Left renal cortex interstitium (tissue), 4 donors: ENCODE data around the gene DIP2C. TPM values are rescaled to one million over a fixed set of nuclear protein-coding genes. Genes with fewer than 3 reads are reported as not detected.
"Not testable (repeated sequence)": the region's sequence is repeated elsewhere in the genome, so short reads cannot be mapped to it uniquely, and the experiment has no call there.

Experiments
- DNase-seq, 4 donors: peaks; one replicate each; pipeline ENCODE4 v3.0.0-alpha.2; 2013; ENCODE audit warnings: low read depth in 4 of 4, low spot score in 2 of 4, missing footprints in 1 of 4
- polyA plus RNA-seq, 4 donors: library from polyadenylated mRNA; unstranded; fragments of 120-200 nt; gene quantifications; one replicate each; pipeline ENCODE4 v1.2.1, GENCODE V29; 2013; ENCODE audit not compliant: insufficient read length in 4 of 4

The DIP2C gene
- polyA plus RNA-seq, 4 donors, result 19.4 to 23.6 (median 20.2) TPM

DNA sequence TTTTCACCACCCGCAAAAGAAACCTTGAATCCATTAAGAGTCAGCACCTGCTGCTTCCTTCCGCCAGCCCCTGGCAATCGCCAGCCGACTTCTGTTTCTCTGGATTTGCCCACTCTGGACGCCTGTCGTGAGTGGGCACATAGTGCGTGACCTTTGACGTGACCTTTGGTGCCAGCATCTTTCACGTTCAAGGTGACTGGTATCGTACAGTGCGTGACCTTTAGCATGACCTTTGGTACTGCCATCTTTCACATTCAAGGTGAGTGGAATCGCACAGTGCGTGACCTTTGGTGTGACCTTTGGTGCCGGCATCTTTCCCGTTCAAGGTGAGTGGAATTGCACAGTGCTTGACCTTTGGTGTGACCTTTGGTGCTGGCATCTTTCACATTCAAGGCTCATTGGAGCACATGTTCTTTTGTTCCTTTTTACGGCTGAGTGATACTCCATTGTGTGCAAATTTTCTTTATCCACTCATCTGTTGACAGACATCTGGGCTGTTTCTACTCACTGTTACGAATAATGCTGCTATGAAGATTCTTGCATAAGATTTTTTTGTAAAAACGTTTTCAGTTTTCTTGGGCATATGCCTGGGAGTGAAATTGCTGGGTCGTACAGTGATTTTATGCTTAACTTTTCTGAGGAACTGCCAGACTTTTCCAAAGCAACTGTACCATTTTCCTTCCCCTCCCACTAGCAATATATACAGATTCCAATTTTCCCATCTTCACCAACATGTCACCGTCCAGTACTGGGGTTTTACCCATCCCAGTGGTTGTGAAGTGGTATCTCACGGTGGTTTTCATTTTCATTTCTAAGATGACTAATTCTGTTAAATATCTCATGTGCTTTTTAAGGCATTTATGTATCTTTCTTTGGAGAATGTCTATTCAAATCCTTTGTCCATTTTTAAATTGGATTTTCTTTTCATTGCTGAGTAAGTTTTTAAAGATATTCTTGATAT is 145.3 kb downstream of the DIP2C start:
- DNase-seq, result no peak

- no peak for DNase-seq
These were observed 146.3 kb downstream of the DIP2C start for GRCh38 chr10:543131-543530.

- no peak for DNase-seq
These were observed 147.6 kb downstream of the DIP2C start for GRCh38 chr10:541750-542371.

GRCh38 chr10:541041-541440 is 148.4 kb downstream of the DIP2C start:
- DNase-seq, result no peak

DNA sequence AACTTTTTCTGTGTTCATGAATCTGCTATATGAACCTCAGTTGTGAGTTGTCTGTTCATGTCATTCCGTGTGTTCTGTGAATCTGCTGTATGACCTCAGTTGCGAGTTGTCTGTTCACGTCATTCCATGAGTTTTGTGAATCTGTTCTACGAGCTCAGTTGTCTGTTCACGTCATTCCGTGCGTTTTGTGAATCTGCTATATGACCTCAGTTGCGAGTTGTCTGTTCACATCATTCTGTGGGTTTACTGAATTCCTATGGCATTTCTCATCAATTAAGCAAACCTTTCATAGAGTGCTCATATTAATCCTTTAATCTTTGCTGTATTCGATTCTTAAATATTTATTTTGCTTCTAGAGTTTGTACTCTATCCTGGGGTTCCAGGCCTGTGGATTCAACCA is 150.6 kb downstream of the DIP2C start:
- no peak for DNase-seq

- DNase-seq, result no peak
These were observed 152.5 kb downstream of the DIP2C start for GRCh38 chr10:536935-537334.

GRCh38 chr10:536371-536925 is 153.0 kb downstream of the DIP2C start:
- no peak for DNase-seq

DNA sequence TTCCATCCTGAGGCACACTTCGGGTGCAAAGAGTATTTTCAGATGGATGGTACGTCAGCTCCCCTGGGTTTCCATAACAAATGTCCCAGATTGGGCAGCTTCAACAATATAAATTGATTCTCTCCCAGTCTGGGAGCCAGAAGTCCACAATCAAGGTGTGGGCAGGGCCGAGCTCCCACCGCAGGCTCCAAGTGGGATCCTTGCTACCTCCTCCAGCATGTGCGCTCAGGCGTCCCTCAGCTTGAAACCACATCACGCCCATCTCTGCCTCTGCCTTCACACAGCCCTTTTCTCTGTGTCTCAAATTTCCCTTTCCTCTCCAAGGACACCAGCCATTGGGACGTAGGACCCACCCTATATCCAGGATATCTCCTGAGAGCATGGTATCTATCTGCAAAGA is 153.5 kb downstream of the DIP2C start:
- DNase-seq, result no peak

- DNase-seq, result no peak
These were observed 154.4 kb downstream of the DIP2C start for GRCh38 chr10:535051-535450.

DNA sequence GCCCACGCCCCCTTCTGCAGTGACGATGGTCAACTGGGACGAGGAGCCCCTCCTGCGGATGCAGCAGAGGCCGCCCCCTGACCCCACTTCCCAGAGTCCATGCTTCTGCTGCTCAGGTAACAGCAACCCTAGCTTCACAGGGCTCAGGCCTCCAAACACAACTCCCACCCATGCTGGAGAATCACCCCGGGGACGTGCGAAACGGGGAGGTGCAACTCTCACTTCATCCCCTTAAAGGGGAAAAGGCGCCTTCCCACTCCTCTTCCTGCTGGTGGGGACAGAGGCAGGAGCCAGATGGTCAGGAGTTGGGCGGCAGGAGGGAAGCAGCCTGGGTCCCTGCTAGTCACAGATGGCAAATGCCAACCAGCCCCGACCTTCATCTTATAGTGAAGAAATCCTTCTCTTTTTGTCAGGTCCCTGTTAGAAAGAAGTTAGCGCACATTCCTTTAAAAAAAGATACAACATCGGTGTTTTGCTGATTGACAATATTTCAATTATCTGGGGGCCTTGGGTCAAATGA is 155.4 kb downstream of the DIP2C start:
- no peak for DNase-seq

- DNase-seq, result no peak
These were observed 155.9 kb downstream of the DIP2C start for GRCh38 chr10:533611-534010.

- DNase-seq, result no peak
These were observed 156.3 kb downstream of the DIP2C start for GRCh38 chr10:533186-533585.

- not testable (repeated sequence) for DNase-seq
These were observed 157.1 kb downstream of the DIP2C start for GRCh38 chr10:532331-532730.

DNA sequence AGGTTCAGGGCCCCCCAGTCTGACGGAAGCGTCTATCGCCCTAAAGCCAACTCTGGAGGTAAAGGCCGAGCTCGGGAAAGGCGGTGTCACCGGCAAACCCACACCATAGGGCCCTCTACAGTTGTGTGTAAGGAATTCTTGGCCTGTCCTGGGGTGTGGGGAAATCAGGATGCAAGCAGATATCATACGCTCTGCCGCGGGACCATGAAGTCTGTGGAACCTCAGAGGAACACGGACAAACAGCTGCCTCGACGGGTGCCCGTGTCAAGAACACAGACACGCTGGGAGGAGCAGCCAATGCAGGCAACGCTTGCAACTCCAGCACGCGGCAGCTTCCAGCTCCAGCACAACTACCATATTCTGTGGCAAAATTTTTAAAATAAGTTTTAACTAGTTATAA is 157.9 kb downstream of the DIP2C start:
- DNase-seq, result no peak

GRCh38 chr10:530717-531116 is 158.8 kb downstream of the DIP2C start:
- DNase-seq, result no peak

GRCh38 chr10:529468-530230 is 159.8 kb downstream of the DIP2C start:
- DNase-seq, result no peak

- DNase-seq, result no peak
These were observed 161.0 kb downstream of the DIP2C start for GRCh38 chr10:528173-529165.

GRCh38 chr10:527416-527815 is 162.1 kb downstream of the DIP2C start:
- no peak for DNase-seq

DNA sequence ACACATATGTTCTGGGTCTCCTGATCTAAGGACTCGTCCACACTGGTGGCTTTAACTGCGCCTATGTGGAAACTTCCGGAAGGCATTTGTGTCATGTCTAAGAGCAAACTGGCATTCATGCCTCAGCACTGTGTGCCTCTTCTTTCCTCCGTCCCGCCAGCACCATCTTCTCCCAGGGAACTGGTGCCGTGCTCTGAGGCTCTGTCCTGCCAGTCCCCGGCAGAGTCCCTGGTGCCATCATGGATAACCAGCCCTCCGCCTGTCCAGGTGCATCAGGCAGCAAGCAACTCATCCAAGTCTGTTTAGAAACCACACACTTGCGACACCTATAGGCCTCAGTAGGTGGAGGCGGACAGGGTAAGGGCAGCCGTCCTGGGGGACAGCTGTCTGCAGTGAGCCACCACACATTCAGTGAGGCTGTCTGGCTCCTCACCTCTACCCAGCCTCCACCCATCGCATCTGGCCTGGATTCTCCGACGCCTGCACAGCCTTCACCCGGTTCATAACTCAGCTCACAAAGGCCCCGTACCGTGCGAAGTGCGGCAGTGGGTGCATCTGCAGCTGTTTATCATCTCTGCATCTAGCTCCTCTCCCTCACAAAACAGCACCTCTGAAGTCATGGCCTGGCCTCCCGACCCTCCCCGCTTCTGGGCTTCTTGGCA is 162.7 kb downstream of the DIP2C start:
- no peak for DNase-seq
